HG03095 (cell line): ENCODE data around the gene SLC66A2.

Experiments
- ATAC-seq: cut with Tn5 transposase; IDR thresholded peaks from one replicate; pipeline ENCODE4 v1.9.1; 2021; ENCODE audit warnings: moderate library complexity; ENCODE audit not compliant: unreplicated experiment

Gene SLC66A2

GRCh38 chr18:79904357-79905147 lies 46.9 kb downstream of the SLC66A2 start:
- no peak for ATAC-seq

- ATAC-seq = no peak
Observed at GRCh38 chr18:79903787-79904356, 47.6 kb downstream of the SLC66A2 start.

DNA sequence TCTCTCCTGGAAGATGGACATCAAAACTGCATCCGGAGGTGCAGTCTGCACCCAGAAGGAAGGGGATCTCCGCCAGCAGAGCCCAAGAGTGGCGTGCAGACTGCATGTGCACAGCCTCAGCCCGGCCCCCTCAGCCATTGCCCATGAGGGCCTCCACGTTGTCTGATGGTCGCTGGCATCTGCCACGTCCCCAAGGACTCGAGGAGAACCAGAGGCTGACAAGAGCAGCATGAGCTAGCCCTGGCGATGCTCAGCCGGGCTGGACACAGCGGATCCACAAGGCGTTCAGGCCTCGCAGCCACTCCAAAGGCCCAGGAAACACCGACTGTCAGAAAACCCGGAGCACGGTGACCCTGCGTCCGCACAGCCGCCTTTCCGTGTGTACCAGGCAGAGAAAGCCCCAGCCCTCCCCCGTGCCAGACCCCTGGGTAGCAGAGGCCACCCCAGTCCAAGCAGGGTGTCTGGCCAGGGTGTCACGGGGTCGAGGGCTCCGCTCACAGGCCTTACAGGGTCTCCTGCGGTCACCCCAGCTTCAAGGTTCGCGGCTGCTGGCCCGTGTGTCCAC lies 48.3 kb downstream of the SLC66A2 start:
- no peak for ATAC-seq

DNA sequence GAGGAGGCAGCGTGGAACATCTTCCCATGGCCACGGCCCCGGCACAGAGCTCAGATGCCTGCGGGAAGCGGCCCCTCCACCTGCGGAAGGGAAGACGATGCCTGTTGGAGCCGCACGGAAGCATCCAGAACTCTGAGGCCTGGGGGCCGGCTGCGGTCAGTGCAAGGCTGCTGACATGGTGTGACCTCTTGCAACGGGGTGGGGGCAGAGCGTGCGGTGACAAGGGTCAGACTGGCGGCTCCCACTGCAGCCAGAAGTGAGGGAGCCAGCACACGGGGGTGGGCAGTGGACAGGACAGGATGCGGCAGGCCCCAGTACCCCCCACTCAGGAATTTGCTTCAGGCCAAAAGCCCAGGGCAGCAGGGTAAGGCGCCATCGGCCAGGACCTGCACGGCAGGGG lies 48.8 kb downstream of the SLC66A2 start:
- ATAC-seq = no peak

- ATAC-seq = no peak
Observed at GRCh38 chr18:79902075-79902474, 49.4 kb downstream of the SLC66A2 start.

- no peak for ATAC-seq
Observed at GRCh38 chr18:79901665-79902064, 49.8 kb downstream of the SLC66A2 start.

GRCh38 chr18:79900610-79901570 lies 50.6 kb downstream of the SLC66A2 start:
- ATAC-seq = no peak

- no peak for ATAC-seq
Observed at GRCh38 chr18:79899609-79900445, 51.6 kb downstream of the SLC66A2 start.

GRCh38 chr18:79898952-79899608 lies 52.4 kb downstream of the SLC66A2 start:
- ATAC-seq = no peak

DNA sequence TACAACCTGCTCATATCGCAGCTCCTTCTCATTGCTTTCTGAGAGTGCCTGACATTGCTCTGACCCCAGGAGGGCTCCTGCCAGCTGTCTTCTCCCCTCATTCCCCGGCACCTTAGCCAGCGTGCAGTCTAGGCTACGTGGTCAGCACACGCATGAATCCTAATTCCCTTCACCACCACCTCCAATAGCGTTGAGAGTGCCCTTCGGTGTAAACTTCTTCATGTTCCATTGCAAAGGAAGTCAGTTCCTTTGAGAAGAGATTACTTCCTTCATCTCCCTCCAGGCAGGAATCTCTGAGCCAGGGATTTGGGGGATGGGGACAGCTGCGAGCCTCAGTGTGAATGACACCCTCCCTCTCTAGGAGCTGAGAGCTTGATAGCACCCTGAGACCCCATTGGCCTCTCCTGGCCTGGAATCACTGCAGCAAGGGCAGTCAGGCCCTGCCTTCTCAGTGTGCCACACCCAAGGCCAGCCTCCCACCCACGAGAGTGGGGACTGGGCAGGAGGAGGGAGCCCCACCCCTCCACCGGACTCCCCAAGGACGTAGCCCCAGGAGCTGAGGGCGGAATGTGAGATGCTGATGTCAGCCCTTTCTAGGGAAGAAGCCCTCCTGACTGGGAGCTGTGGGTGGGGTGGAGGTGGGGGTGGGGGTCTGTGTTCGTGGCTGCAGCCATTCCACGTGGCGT lies 53.4 kb downstream of the SLC66A2 start:
- no peak for ATAC-seq

DNA sequence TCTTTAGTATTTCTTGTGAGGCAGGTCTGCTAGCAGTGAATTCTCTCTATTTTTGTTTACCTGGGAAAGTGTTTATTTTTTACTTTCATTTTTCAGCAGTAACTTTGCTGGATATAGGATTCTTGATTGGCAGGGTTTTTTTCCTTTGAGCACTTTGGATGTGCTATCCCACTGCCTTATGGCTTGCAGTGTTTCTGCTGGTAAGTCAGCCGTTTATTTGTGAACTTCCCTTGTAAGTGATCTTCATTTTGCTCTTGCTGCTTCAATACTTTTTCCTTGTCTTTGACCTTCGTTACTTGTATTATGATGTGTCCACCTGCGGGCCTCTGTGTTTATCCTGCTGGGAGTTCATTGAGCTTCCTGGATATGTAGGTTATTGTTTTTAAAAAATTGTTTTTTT lies 54.7 kb downstream of the SLC66A2 start:
- ATAC-seq = no peak

DNA sequence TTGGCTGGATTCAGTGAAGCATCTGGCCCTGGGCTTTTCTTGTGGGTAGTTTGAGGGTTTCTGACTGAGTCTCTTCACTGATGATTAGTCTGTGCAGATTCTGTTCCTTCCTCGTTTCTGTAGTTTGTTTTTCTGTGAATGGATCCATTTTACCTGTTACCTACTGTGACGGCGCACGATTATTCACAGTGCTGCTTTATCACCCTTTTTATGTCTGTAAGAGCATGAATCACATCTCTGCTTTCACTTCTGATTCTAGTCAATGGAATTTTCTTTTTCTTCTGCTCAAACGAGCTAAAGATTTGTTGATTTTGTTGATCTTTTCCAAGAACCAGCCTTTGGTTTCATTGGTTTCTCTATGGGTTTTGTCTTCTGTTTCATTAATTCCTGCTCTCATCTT lies 60.8 kb downstream of the SLC66A2 start:
- no peak for ATAC-seq

DNA sequence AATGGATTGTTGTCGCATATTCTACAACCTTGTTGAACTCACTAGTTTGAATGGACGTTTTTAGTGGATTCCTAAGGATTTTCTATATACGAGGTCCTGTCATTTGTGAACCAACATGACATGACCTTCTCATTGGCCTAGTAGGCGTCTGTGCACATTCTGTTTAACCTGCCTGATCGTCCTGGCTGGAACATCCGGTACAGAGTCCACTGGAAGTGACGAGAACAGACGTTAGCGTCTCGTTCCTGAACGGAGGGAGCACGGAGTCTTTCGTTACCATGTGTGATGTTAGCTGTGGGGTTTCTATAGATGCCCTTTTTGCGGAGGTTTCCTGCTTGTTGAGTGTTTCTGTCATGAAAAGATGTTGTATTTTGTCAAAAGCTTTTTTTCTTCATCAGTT lies 61.9 kb downstream of the SLC66A2 start:
- no peak for ATAC-seq

DNA sequence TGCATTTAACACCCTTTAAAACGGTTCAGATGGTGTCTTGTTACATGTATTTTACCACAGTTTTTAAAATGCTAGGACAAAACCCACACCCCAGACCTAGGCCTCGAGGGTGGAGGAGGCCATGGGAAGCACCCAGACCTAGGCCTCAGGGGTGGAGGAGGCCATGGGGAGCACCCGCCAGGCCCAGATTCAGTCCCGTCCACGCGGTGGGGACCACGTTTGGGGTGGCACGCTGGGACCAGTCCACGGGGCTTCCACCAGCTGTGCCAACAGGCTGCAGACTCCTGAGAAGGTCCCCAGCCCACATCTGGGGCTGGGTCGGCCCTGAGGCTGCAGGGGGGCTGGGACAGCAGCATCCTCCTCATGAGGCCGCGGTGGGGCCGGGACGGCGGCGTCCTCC lies 63.4 kb downstream of the SLC66A2 start:
- ATAC-seq = no peak

DNA sequence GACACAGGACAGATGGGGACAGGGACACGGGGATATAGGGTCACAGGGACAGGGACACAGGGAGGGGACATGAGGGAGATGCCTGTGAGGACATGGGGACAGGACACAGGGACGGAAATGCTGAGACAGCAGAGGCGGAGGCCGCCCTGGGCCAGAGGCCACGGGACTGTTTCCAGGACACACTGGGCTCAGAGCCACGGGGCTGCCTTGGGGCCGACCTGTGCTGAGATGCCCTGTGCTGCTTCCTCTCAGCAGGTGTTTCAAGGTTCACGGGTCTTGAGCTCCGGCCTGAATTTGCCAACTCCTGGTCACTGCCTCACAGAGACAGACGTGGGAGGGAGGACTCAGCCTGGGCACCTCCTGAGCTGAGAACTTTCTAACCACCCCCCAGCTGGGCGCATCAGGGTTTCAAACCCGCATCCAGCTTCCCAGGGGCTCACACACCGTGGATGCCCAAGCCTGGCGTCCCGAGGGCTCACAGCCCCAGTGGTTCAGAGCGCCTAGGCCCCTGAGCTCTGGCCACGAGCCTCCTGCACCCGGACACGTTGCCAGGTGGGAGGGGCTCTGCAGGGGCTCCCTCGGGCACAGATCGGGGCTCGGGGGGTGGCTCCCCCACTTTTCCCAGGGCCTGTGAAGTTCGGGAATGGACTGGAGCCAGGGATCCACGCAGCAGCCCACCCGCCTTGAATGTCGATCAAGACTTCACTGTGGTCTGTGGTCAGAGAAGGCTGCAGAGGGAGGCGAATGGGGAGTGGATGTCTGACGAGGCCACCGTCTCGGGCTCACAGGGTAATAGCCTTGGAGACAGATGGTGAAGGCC lies 64.1 kb downstream of the SLC66A2 start:
- ATAC-seq = no peak

- no peak for ATAC-seq
Observed at GRCh38 chr18:79884963-79885728, 66.3 kb downstream of the SLC66A2 start.

- no peak for ATAC-seq
Observed at GRCh38 chr18:79884294-79884962, 67.0 kb downstream of the SLC66A2 start.
